NCI-H2171 treated with DMSO at 0.1 percent for 48 hours (cell line): ENCODE results near the gene NMNAT2.
A peak's percentile ranks its signal among the peaks of the same experiment; 100 is the strongest.
"Not testable (repeated sequence)": the region's sequence is repeated elsewhere in the genome, so short reads cannot be mapped to it uniquely, and the experiment has no call there.

ENCODE experiments used
- DNase-seq: peaks from one replicate; lab custom pipeline; 2025; lab: John Stamatoyannopoulos, UW

The NMNAT2 gene

DNA sequence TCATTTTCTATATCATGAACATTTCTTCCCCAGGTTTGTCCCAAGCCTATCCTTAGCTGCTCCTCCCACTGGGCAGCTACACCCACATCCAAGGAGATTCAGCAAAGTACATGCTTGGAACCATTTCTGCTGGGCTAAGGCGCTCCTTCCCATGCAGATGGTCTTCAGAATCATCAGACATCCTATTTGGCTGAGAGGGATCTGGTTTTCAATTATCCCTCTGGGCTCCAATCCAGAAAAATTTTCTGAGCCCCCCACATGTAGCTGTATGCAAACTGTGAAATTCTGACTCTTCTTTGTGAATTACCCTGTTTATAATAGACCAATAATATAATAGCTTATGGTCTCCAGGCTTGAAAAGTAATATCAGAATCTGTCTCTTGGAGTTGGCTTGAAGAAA, 132.9 kb downstream of the NMNAT2 start:
- peak; percentile 14 for DNase-seq

DNA sequence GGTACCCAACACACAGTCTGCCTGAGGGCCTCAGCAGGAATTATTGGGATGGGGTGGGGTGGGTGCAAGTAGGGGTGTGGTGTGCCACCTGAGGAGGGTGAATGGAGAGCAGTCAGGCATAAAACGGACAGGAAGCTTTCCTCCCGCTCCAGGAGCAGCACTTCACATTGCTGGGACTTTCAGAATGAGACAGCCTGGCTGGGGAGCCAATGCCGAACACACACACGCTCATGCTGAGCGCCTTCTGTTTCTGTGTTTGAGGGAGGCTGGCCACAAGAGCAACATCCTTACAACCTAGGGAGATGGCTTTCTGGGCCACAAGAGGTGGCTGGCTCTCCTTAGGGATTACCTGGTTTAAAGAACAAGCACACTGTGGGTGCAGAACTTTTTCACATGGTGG, 134.1 kb downstream of the NMNAT2 start:
- peak; percentile 58 for DNase-seq

DNA sequence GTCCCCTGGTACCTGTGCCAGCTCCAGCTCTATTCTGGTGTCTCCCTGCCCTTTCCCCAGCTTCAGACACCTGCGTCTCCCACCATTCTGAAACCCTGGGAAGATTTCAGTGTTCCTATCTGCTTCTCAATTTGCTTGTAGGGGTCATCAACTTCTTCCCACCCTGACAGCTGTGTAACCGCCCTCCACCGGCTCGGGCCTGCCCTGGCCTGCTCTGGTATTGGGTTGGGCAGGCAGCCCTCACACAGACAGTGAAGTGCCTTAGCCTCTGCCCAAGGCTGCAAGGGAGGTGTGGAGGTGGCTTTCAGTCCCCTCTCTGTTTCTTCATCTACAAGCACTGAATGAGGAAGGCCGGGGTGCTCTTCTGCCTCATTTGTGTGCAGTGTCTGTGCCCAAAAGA, 134.9 kb downstream of the NMNAT2 start:
- peak; percentile 21 for DNase-seq

DNA sequence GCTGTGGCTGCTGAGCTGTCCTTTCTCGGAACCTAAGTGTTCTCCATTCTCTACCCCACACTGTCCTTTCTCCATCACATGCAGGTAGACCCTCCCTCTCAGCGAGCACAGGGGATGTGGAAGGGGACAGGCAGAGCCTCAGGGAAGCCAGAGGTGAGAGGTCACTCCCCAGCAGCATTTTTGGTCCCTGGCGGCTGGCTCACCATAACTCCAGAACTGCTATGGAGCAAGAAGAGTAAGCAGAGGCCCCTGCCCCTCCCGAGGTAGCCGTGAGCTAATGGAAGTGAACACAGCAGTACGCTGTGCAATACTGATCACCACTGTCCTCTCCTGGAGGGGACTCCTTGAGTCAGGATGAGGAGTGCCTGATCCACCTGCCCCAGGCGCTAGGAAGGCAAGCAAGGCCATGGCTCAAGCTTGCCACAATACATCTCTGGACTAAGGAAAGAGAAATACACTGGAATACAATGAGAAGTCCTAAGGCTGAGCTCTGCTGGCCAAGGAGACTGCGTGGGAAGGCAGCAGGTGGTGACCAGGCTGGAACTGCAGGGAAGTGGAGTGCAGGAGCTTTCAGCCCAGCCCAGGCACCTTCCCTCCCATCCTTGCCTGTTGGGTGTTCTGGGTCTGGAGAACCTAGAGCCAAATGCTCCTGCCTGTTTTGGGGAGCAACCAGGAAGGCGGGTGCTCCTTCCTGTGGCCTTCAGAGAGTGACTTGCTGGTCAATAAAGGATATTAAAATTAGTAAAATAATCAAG, 135.9 kb downstream of the NMNAT2 start:
- DNase-seq = no peak

DNA sequence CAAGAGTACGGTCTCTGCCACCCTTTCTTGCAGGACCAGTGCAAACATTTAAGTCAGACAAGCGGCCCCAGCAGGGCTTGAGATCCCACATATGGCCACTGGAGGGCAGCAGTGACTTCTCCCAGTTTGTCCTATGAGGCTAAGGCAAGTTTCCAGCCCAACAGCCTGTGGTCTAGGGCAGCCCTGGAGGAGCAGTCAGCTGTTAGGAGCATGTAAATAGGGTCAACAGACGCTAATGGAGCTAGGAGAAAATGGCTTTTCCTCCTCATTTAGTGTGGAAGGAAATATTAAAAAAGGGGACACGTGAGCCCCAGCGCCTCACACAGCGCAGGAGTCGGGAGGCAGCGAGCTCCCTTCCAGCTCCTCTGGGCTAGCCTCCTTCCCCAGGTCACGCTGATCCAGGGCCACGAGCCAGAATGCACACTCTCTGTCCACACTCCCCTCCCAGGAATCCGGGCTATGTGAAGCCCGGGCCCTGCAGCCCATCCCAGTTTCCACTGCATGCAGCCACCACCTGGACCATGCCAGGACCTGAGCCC, 136.6 kb downstream of the NMNAT2 start:
- DNase-seq = peak; percentile 92

DNA sequence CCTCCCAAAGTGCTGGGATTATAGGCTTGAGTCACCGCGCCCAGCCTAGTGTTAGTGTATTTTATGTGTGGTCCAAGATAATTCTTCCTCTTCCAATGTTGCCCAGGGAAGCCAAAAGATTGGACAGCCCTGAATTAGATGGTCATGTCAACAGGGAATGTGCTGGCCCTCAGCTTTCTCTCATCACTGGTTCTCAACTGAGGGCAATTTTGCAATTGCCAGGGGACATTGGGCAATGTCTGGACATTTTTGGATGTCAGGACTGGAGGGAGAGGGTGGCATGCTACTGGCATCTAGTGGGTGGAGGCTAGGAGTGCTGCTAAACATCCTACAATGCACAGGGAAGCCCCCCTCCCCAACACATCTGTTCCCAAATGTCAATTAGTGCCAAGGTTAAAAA, 137.1 kb downstream of the NMNAT2 start:
- peak; percentile 92 for DNase-seq

DNA sequence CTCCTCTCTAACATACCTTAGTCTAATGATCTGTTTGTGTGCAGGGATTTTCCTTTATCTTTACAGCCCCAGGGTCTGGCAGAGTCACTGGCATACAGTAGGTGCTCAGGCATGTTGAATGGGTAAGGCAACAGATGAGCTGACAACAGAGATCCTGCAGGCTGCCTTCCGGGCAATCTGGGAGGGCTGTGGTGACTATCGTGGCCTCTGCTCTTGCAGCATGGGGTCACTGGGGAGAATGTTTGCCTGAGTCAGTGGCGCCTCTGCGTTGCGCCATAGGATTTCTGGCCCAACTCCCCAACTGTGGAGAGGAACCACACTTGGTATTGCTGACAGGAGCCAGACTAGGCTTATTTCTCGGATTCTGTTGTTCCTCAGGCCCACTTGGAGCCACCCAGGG, 138.3 kb downstream of the NMNAT2 start:
- no peak for DNase-seq

DNA sequence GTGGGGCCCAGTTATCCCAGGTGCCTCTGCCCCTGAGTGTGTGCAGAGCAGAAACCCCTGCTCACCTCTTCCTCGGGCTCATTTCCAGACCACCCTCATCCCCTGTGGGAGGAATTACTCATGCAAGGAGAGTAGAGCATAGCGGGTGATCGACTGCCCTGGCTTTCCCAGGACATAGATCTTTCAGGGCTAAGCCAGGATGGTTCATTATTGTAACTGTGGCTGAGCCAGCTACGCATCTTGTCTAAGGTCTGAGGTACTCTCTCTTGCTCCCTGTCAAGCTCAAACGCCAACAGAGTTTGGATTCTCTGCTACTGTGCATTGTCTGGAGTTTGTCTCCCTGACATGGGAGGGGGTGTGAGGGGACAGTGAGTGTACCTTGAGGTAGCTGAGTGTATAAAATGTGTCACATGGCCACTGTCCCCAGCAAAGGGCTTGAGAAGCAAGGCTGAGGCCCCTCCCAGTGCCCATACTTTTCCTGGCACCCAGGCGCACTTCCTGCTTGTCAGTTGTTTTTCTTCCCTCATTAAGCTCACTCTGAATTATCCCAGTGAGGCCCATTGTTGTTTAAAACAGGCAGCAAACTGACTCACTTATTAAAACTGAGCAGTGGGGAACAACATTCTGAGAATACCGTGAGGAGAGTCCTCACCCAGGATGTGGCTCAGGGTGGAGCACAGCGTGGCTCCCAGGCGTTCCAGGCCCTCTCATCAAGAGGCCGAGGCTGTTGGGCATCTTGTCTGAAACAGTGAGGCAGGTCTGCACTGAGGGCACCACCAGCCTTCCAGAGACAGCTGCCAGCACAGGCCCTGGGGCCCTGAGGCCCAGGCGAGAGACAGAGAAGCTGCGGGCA, 139.2 kb downstream of the NMNAT2 start:
- no peak for DNase-seq

DNA sequence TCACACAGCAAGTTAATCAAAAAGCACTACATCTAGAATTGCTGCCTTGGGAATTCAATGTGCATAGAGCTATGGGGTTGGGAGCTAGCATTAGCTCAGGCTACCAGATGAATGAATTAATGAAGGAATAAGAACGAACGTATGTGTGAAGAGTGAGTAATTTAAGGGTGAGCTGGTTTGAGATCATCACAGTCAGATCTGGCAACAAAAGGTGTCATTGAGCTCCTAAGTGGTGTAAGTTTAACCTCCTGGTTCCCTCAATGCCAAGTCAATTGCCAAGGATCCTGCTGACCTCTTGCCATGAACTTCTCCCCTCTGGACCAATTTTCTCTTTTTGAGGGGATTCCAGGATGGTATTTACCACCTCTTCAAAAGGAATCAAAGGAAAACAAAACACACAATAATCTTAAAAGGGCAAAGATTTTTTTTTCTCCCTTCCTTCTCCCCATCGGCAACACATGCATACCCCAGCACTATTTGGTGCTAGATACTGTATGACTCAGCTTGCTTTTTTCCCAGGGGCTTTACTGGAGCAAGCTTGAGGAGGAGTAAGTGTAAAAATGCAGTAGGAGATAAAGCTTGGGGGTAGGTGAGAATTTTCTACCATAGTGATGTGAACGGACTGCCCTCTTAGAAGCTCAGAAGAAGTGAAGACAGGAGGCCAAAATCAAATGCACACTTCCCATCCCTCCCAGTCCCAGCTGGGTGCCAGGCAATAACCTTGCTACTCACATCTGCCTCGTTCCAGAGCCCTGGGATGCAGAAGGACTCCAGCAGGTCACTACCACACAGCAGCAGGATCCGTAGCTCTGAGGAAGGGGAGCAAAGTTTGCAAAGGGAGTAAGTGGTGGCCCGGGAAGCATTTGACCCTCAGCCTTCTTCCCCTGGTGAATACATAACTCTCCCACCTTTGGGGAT, 140.1 kb downstream of the NMNAT2 start:
- DNase-seq = no peak

DNA sequence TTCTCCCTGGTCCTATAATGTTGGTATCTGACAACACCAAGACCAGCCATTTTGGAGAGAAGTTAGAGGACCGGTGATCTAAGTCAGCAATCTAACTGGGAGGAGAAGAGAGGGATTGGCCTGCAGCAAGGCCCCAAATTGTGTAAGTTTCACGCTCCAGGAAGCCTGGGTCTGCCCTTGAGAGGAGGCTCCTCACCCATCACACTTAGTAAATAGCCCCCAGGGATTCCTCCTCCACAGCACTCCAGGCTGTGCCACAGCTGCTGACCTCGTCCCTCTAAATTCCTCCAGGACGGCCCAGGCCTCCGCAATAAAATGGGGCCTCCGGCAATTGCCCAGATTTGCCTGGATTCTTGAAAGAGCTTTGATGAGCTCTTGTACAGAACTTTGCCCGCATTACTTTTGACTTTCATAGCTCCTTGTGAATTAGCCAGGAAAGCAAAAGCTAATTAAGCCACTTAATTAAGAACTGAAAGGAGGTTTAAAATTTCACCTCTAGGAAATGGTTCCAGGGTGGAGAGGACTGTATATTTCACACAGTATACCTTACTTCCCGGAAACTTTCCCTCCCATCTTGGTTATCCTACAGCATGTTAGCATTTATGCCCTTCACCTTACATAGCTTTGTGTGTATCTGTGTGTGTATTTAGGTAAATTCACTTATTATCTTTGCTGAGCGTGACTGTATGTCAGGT, 141.6 kb downstream of the NMNAT2 start:
- DNase-seq = no peak

DNA sequence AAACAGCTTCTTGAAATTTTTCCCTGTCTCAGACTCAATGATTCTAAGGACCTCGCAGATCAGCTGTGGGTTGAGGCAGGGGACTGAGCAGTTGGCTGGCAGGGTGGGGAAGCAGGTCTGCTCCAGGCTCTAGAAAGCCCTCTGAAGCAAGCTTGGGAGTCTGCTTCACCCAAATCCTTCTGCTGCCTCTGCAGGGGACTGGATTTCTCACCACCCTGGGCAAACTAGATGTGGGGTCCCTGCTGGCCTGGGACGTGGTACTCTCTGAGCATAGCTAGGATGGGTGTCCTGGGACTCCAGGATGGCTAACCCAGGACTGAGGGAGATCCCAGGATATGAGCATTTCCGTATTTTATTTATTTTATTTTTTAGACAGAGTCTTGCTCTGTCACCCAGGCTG, 142.9 kb downstream of the NMNAT2 start:
- no peak for DNase-seq

DNA sequence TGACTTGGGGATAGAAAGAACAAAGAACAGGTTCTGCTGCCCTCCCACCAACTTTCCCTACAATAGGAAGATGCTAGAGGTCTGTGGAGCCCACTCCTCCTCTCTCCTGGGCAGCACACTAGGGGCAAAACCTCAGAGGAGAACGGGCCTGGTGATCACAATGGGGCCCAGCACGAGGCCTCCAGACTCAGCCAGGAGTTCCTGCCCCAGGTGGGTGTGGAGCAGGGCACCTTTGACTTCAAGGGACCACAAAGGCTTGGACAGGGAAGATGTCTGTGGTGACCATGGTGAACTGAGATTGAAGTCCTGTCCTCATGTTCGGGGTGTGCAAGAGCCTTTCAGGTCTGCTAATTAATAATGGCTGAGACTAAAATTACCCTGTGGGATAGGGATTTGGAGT, 143.3 kb downstream of the NMNAT2 start:
- no peak for DNase-seq

DNA sequence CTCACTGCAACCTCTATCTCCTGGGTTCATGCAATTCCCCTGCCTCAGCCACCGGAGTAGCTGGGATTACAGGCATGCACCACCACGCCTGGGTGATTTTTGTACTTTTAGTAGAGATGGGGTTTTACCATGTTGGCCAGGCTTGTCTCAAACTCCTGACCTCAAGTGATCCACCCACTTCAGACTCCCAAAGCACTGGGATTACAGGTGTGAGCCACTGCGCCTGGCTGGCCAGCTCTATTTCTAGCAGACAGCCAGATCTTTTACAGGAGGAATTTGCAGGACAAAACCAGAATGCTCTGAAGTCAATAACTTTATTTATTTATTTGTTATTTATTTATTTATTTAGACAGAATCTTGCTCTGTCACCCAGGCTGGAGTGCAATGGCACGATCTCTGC, 144.2 kb downstream of the NMNAT2 start:
- not testable (repeated sequence) for DNase-seq

DNA sequence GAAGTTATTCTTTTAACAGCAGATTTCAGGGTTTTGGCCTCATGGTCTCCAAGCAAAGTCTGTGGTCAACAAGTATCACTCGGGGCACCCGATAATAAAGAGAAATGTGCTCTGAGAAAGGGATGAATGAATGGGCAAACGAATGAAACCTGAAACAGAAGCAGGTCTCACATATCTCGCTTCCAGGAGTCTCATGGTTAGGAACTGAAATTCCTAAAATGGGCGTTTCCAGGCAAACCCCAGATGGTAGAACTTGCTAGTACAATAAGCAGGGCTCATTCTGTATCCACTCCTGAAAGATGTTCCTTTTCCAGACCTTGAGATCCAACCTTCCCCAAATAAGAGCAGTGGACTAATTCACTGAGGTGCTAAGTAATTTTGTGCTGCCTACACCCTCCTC, 144.9 kb downstream of the NMNAT2 start:
- DNase-seq = peak; percentile 44

DNA sequence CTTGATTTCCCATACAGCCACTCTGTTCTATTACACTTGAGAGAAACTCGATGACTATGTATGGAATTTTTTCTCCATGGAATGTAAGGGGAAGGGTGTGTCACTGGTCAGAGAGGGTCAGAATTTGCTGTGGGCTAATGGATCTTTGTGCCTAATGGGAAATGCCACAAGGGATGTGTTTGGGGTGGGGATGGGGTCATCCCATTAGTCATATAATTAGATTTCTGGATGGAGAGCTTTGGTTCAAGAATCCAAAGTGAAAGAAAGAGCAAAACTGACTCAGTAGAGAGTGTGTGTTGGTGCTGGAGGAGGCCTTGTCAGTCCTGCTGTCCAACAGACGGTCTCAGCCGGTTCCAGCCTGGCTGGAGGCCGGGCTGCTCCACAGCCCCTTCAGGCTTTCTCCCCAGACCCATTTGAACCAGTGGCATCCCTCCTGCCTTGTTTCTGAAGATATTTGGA, 145.8 kb downstream of the NMNAT2 start:
- DNase-seq = no peak

DNA sequence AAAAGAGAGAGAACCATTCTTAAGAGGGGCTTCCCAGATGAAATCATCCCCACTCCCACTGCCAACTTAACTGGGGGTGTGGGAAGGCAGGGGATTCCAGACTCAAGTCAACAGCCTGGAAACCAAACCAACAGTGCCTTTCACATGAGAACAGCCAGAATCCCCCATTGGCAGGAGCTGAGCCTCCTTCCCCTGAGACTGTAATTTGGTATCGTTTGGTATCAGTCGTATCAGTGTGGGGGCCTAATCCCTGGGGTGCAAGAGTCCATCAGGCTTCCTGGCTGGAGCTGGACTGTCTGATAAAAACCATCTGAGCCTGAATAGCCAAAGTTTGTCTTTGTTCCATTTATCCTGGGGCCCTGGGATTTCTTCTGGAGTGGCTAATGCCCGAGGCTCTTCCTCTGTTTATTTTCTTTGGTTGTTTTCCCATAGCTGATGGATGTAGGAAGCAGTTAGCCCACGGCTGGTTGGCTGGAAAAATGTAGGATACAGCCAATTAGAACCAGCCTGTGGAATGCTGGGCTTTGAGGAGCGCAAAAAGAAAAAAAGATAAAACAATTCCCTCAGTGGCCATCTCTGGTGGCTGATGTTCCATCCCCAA, 147.5 kb downstream of the NMNAT2 start:
- peak; percentile 46 for DNase-seq

DNA sequence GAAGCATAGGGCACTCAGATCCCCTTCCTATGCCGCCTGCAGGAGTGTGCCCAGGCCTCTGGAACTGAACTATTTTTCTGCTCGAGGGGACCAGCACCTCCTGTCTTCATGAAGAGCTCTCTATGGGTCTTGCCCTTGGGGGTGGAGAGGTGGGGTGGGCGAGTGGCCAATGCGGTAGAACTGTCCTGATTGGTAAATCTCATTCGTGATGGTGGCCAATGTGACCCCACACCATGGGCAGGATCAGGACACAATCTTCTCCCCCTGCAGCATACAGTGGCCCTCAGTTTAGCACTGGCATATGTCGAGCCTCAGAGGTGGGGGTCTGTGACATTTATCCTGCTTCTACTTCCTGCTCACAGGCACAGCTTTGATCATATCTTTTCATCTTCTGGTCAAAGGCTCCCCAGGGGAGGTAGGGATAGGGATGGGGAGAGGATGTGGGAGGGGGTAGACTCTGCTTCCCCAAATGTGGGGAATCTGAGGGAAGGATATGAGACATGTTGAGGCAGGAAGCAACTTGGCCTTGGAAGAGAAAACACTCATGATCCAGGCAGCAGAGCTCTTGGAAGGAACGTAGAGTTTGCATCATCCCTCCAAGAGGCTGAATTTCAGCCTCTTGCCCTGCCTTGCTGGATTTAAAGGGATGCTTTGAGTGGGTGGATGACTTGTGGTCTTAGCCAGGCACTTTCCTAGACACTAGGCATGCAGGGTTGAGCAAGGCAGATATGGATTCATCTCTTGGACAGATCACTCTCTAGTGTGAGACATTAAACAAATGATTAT, 150.3 kb downstream of the NMNAT2 start:
- DNase-seq = no peak

DNA sequence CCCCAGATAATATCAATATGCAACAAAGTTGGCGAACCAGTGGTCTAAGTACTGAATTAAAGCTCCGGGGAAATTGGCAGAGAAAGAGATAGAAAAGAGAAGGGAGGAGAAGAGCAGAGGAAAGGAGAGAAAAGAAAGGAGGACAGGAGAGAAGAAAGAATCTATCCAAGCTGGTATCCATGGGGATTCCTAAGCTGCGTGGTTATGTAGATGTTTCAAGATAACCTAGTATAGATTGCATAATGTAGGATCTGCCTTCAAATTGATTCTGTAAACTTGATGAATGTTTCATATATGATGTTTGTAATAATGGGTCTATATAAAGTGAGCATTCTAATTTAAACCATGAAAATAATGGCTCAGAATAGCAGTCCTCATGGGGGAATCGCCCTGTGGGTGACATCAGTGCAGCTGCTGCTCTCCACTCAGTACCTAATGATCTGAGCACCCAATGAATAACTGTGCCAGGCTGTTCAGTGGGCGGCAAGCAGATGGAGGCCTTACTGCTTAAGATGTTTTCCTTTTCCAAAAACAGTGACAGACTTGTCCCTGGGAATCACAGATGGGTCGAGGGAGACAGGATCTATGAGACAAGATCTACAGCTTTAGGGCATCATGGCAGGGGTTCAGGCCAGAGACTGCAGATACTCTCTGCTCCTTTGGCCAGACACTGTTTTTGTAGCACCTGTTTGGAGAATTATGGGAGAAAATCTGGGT, 154.1 kb downstream of the NMNAT2 start:
- DNase-seq = peak; percentile 97

DNA sequence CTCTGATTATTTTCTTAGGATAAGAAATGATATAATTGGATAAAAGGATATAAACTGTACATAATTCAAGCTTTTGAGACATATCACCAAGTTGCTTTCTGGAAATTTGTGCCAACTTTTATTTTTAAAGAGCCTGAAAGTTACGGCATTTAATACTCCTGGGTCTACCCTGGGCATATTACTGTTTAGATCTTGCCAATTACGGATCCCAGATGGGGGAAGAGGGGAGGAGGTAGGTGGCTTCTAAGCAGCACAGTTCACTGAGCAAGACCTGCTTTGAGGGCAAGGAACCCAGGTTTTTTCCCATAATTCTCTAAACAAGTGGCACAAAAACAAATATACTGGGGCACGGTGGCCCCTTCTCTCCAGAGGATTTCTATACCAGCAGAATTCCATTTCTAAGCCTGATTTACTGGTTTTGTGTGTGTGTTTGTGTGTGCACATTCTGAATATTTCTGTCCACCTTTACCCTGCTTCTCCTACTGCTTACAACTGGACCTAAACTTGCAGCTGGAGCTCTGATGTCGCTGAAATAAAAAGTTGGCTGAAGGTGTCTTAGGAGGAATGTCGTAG, 155.5 kb downstream of the NMNAT2 start:
- peak; percentile 87 for DNase-seq
